Measurements from ENCODE around the gene ARHGAP26. TPM values are rescaled to one million over a fixed set of nuclear protein-coding genes. Genes with fewer than 3 reads are reported as not detected.
A peak's percentile ranks its signal among the peaks of the same experiment; 100 is the strongest.

Gene ARHGAP26
- total and polyA plus RNA-seq, 2 donors (not counting 3 experiments of a cell fraction or from before 2014, with no cell fraction given) = 3.1 to 16.2 TPM

DNA sequence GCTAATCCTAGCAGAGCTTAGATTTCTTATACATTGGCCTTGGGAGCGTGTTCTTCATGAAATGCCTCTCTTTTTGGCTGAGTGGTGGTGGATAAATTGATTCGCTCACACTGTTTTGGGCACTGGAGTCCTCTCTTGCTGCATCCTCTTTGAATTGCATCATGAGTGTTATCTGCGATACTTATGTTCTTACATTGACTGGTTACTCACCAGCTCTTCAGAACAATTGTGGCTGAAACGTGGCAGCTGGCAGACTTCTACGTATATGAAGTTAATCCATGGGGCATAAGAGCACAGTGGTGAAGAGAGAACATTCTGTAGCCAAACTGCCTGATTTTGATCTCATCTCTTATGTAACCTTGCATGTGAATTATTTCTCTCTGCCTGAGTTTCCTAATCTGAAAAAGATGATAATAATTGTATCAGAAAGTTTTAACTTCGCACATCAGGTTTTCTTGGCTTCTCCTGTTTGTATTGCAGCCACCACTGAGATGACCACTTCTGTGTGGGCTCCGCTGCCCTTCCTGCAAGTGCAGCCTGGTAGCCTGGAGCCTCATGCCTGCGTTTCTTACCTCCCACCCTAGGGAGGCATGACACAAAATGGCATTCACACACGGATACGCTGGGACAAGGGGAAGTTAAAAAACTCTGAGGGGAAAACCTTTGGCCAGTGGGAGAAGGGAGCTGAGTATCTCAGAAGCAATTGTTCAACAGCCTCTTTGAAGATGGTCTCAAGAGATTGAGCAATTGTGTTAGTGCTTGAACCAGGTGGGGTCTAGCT is 295.2 kb downstream of the ARHGAP26 start:
- CTCF ChIA-PET = interaction anchor here (1.1 to 2.7 kb wide), 8 partner anchors 8 to 339 kb away, joined by 3 to 11 read pairs (median 4); partner anchors contain the start of gene NR3C1

More for the DNA sequence above, 295.2 kb downstream of the ARHGAP26 start:
- H2AFZ ChIP-seq (ENCODE audit: low read depth, low read length) = no peak overlapping the region
- intact Hi-C loops (cut with micrococcal nuclease) (no loop called here), dilution Hi-C loops (cut with MboI; ENCODE audit: extremely low pct_ligation_motif_present, low sequenced_read_pairs) (no loop called here)
- H3K27ac ChIP-seq (ENCODE audit: insufficient read depth, low read depth, low read length) = no peak overlapping the region
- no peaks in the 10 kb centered on the region for H4K20me1 ChIP-seq (replicated peaks; ENCODE audit: control insufficient read depth, extremely low read depth, insufficient read depth, low read length)
- no peak overlapping the region for H3K9ac ChIP-seq (replicated peaks; ENCODE audit: extremely low read depth, insufficient read depth, low read length)
- TF ChIP-seq, protein P1, sequence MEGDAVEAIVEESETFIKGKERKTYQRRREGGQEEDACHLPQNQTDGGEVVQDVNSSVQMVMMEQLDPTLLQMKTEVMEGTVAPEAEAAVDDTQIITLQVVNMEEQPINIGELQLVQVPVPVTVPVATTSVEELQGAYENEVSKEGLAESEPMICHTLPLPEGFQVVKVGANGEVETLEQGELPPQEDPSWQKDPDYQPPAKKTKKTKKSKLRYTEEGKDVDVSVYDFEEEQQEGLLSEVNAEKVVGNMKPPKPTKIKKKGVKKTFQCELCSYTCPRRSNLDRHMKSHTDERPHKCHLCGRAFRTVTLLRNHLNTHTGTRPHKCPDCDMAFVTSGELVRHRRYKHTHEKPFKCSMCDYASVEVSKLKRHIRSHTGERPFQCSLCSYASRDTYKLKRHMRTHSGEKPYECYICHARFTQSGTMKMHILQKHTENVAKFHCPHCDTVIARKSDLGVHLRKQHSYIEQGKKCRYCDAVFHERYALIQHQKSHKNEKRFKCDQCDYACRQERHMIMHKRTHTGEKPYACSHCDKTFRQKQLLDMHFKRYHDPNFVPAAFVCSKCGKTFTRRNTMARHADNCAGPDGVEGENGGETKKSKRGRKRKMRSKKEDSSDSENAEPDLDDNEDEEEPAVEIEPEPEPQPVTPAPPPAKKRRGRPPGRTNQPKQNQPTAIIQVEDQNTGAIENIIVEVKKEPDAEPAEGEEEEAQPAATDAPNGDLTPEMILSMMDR (IDR thresholded peaks at IDR 0.05; ENCODE audit: extremely low read depth in 1 of 2, insufficient read depth in 1 of 2, low read depth in 1 of 2, low read length in 2 of 2) = no peak
- no peak for TF ChIP-seq POLR2A (IDR thresholded peaks at IDR 0.05; ENCODE audit: low read depth, low read length)
- TF ChIP-seq, protein P2, sequence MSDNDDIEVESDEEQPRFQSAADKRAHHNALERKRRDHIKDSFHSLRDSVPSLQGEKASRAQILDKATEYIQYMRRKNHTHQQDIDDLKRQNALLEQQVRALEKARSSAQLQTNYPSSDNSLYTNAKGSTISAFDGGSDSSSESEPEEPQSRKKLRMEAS (IDR thresholded peaks at IDR 0.05; ENCODE audit: insufficient read depth, insufficient read length) = no peak
- TF ChIP-seq FOS (IDR thresholded peaks at IDR 0.05; ENCODE audit: borderline replicate concordance, insufficient read depth, low read length) = no peak
- TF ChIP-seq JUN (IDR thresholded peaks at IDR 0.05; ENCODE audit: borderline replicate concordance, insufficient read depth, insufficient read length, low read depth) = no peak
- H3K4me3 ChIP-seq (replicated peaks in 1 of 3; ENCODE audit: insufficient read depth in 1 of 3, low read depth in 1 of 3, low read length in 3 of 3) = no peak overlapping the region
- H3K36me3 ChIP-seq (ENCODE audit: control insufficient read depth in 2 of 2, extremely low read depth in 1 of 2, insufficient read depth in 2 of 2, low read length in 2 of 2) = no peaks in the 10 kb centered on the region
- peaks cover 39% of the 10 kb centered on the region for H3K4me1 ChIP-seq (ENCODE audit: control insufficient read depth, extremely low read depth, insufficient read depth, low read length)
- no peaks in the 10 kb centered on the region for H3K9me3 ChIP-seq (replicated peaks; ENCODE audit: control insufficient read depth, insufficient read depth, low read length)
- FAIRE-seq (peak; percentile 31), DNase-seq (ENCODE audit: low read depth, low spot score) (no peak)
- no TSS peak for BruUV-seq (replicated peaks)
- POLR2A ChIA-PET = no interaction called here
- no peaks in the 10 kb centered on the region for H3K9me1 ChIP-seq (replicated peaks; ENCODE audit: control insufficient read depth, extremely low read depth, insufficient read depth, low read length)
- H3K79me2 ChIP-seq (ENCODE audit: control insufficient read depth, insufficient read depth, low read length) = no peaks in the 10 kb centered on the region
- no peaks in the 10 kb centered on the region for H3K27me3 ChIP-seq (ENCODE audit: control insufficient read depth in 2 of 2, insufficient read depth in 2 of 2, low read length in 2 of 2)
- H3K4me2 ChIP-seq (ENCODE audit: insufficient read depth, low read length) = peak overlapping the region; percentile 66
